ENCODE data around the gene RNLS.

Gene RNLS

DNA sequence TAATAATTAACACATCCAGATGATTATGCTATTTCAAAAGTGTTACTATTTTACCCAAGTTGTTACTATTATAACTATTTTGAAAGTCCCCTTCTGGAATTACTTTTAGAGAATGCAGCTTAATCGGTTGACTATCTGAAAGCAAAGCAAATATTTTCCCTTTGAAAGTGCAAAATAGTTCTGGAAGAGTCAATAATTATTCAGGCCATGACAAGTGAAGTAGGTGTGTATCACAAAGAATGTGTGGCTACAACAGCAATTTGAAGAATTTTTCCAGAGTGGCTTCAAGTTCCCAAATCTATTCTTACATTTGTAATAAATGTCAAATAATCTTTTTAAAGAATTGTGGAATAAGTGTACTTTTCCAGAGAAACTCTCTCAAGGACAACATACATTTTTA is 42.8 kb downstream of the RNLS start:
- no peak for DNase-seq (ENCODE audit: low spot score)
- H3K36me3 Mint-ChIP-seq (ENCODE audit: low read depth), result no peaks in the 10 kb centered on the region
- peaks cover 8% of the 10 kb centered on the region for H3K4me1 Mint-ChIP-seq (ENCODE audit: low read depth)
- no peaks in the 10 kb centered on the region for H3K9me3 Mint-ChIP-seq
- peaks cover 26% of the 10 kb centered on the region for H3K27me3 Mint-ChIP-seq (ENCODE audit: low read depth)
- no peak overlapping the region for H3K4me3 Mint-ChIP-seq
- H3K27ac Mint-ChIP-seq, result no peak overlapping the region

DNA sequence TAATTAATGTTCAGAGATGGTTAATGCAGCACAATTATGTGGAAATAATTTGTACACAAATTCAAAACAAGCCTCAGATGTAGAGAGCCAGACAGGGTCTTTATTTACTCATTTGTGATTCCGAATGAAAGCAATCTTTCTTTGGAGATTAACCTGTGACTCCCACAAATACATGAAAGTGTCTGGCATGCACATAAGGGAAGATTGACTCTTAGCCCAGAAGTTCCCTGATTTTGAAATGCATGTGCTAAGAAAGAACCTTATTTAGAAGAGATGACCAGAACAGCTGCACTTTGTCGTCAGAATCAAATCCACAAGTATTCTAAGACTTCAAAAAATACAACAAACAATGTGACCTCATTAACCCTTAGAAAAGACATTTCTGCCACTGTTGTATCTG is 45.1 kb downstream of the RNLS start:
- no peaks in the 10 kb centered on the region for H3K36me3 Mint-ChIP-seq (ENCODE audit: low read depth)
- DNase-seq (ENCODE audit: low spot score), result no peak
- no peaks in the 10 kb centered on the region for H3K9me3 Mint-ChIP-seq
- H3K4me3 Mint-ChIP-seq, result no peak overlapping the region
- H3K27me3 Mint-ChIP-seq (ENCODE audit: low read depth), result peaks cover 33% of the 10 kb centered on the region
- peaks cover 3% of the 10 kb centered on the region for H3K4me1 Mint-ChIP-seq (ENCODE audit: low read depth)
- no peak overlapping the region for H3K27ac Mint-ChIP-seq

DNA sequence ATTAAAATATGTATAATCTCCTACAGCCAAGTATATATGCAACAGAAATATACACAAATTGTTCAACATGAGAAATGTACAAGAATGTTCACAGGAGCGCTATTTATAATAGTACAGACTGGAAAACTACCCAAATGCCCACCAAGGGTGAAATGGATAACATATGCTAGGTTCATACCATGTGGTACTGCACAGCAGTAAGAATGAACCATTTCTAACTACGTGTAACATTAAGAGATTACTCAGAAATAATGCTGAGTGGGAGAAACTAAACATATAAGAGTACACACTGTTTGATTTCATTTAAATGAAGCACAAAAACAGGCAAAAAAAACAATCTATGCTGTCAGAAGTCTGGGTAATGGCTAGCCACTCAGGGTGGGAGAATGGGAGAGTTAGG is 45.8 kb downstream of the RNLS start:
- no peak for DNase-seq (ENCODE audit: low spot score)
- Mint-ChIP-seq H3K27ac (no peak overlapping the region), H3K4me3 (no peak overlapping the region), H3K4me1 (ENCODE audit: low read depth) (peaks cover 3% of the 10 kb centered on the region), H3K9me3 (no peaks in the 10 kb centered on the region), H3K27me3 (ENCODE audit: low read depth) (peaks cover 32% of the 10 kb centered on the region), H3K36me3 (ENCODE audit: low read depth) (no peaks in the 10 kb centered on the region)

DNA sequence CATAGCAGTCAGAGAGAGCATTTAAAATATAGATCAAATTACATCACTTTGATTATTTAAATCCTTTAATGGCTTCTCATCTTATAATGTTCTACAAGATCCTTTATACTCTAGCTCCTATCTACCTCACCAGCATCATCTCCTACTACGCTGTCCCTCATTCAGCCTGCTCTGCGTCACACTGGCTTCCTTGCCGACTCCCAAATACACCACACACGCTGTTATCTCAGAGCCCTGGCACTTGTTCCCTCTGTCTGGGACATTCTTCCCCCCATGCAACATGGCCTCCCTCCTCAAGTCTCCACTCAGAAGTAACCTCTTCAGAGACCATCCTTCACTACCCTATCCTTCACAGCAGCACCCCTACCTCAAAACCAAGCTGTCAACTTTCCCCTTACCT is 46.7 kb downstream of the RNLS start:
- Mint-ChIP-seq H3K9me3 (no peaks in the 10 kb centered on the region), H3K4me3 (no peak overlapping the region), H3K4me1 (ENCODE audit: low read depth) (peaks cover 3% of the 10 kb centered on the region), H3K27me3 (ENCODE audit: low read depth) (peaks cover 33% of the 10 kb centered on the region), H3K27ac (no peak overlapping the region), H3K36me3 (ENCODE audit: low read depth) (no peaks in the 10 kb centered on the region)
- DNase-seq (ENCODE audit: low spot score), result no peak

DNA sequence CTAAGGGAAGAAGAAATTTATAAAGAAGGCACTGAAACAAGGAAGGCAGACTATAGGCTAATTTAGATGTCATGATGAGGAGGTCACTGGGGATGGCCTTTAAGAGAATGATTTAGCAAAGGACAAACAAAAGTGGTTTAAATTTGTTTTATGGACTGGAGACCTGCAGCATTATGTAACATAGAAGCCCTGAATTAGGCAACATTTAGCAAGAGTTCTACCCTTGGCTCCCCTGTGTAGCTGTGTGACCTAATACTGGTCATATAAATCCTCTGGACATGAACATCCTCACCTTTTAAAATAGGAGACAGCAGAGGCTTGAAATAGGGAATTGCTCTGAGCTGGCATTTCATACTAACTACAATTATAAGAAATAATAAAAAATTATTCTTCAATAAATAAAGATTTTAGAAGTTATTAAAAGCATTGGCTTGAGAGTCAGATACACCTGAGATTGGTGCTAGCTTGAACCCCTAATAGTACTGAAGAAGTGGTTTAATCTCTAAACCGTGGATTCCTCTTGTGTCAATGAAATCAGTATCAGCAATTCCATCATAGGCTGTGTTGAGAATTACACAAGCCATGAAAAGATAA is 48.9 kb downstream of the RNLS start:
- H3K4me3 Mint-ChIP-seq, result no peak overlapping the region
- H3K9me3 Mint-ChIP-seq, result no peaks in the 10 kb centered on the region
- H3K27ac Mint-ChIP-seq, result no peak overlapping the region
- H3K27me3 Mint-ChIP-seq (ENCODE audit: low read depth), result peaks cover 38% of the 10 kb centered on the region
- H3K4me1 Mint-ChIP-seq (ENCODE audit: low read depth), result peaks cover 3% of the 10 kb centered on the region
- DNase-seq (ENCODE audit: low spot score), result no peak
- no peaks in the 10 kb centered on the region for H3K36me3 Mint-ChIP-seq (ENCODE audit: low read depth)

DNA sequence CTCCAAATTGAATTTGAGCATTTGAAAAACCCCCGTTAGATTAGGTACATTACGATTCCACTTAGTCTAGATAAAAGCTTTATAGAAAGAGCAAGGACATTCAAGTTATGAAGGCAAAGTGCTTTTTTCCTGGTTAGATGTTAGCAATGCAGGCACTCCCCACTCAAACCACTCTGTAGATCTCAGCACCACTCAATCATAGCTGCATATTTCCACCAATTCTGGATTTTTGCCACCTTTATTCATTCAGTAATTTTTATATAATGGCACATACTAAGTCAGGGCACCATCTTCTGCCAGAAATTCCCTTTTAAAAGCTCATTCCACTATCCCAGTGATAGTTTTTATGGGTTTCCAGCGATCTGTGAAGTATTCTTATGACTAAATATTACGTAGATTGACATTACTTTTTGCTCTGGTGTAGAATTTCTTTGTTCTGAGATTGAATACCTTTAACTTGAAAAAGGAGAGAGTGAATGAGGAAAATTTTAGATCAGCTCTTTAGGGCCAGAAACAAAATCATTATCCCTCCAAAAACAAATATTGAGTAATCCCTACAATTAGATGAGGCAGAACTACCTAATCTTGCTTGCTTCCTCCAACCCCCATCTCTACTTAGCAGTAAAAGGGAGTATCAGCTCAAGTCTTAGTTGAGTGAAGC is 51.6 kb downstream of the RNLS start:
- Mint-ChIP-seq H3K9me3 (no peaks in the 10 kb centered on the region), H3K4me3 (no peak overlapping the region), H3K4me1 (ENCODE audit: low read depth) (peaks cover 11% of the 10 kb centered on the region), H3K27ac (no peak overlapping the region), H3K27me3 (ENCODE audit: low read depth) (peaks cover 28% of the 10 kb centered on the region), H3K36me3 (ENCODE audit: low read depth) (no peaks in the 10 kb centered on the region)
- DNase-seq (ENCODE audit: low spot score), result no peak

DNA sequence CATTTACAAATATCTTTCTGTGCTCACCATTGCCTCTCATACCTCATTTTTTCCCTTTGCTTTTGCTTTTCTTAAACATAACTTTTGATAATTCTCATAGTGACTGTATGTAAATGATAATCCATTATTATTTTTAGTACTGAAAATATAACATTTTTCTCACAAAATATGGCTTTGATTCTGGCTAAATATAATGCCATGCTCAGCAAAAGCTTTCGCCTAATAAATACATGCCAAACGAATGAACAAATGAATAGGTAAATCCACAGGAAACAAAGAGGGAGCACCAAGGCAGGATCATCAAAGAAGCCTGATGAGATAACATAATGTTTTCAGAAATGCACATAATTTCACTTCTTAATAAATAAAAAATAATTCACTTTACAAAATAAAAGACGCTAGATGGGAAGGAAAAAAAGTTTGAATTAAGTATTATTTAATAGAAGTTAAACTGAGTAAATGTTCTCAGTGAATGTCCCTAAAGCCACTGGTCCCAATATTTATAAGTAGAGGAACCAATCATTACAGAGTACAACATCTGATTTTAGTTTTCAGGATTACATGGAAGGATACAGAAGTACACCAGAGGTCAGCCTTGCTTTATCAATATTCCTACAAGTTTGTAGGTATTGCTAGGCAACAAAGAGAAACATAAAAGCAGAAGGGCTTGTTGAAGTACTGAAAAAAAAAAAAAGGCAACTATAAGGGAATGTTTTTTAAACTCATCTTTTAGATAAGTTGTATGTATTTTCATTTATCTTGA is 52.3 kb downstream of the RNLS start:
- Mint-ChIP-seq H3K9me3 (no peaks in the 10 kb centered on the region), H3K4me1 (ENCODE audit: low read depth) (peaks cover 11% of the 10 kb centered on the region), H3K27ac (no peak overlapping the region), H3K4me3 (no peak overlapping the region), H3K27me3 (ENCODE audit: low read depth) (peaks cover 23% of the 10 kb centered on the region), H3K36me3 (ENCODE audit: low read depth) (no peaks in the 10 kb centered on the region)
- no peak for DNase-seq (ENCODE audit: low spot score)

DNA sequence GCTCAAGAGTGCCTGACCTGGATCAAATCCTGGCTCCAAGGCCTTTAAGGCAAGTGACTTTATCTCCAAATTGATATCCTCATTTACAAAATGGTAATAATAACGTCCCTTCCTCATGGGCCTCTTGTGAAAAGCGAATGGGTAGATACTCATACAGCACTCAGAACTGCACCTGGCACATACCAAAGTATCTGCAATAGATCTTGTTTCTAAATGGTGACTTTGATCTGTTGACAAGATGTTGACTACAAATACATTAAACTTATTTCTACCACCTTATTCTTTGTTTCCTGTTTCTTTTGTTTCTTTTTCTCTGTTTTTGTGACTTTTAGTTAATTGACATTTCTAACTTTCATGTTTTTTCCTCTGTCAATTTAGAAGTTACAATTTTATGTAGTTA is 53.0 kb downstream of the RNLS start:
- no peak overlapping the region for H3K4me3 Mint-ChIP-seq
- H3K27ac Mint-ChIP-seq, result no peak overlapping the region
- H3K9me3 Mint-ChIP-seq, result no peaks in the 10 kb centered on the region
- no peaks in the 10 kb centered on the region for H3K36me3 Mint-ChIP-seq (ENCODE audit: low read depth)
- H3K27me3 Mint-ChIP-seq (ENCODE audit: low read depth), result peaks cover 21% of the 10 kb centered on the region
- no peak for DNase-seq (ENCODE audit: low spot score)
- peaks cover 10% of the 10 kb centered on the region for H3K4me1 Mint-ChIP-seq (ENCODE audit: low read depth)

DNA sequence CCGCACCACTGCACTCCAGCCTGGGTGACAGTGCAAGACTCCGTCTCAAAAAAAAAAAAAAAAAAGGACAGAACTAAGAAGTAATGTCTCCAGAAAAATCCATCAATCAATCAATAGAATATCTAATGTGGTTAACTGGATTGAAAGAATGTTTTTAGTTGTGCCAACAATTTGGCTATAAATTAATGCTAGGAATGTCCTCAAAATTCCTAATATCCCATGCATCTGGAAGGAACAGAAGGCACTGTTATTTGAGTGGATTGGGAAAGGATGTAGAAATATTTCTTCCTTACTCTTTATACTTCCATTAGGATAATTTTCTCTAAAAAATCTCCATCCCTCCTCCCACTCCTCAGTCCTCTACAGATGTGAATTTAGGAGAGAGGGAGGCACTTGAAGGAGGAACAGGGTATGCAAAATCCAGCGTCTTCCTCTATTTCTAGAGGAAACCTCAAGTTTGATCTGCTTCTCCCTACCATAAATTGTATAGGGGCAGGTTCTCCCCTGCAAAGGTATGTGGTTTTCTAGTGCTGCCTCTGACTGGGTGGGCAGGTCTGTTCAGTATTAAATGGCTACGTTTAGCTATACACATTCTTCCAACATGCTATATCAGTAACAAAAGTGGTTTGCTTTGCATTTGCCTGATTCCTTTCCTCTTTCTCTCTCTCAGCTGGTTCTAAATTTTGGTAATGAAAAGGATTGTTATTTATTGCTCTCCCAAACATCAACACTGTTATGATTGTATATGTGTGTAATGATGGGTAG is 54.1 kb downstream of the RNLS start:
- Mint-ChIP-seq H3K36me3 (ENCODE audit: low read depth) (no peaks in the 10 kb centered on the region), H3K4me1 (ENCODE audit: low read depth) (peaks cover 8% of the 10 kb centered on the region), H3K27me3 (ENCODE audit: low read depth) (peaks cover 18% of the 10 kb centered on the region), H3K4me3 (no peak overlapping the region), H3K9me3 (no peaks in the 10 kb centered on the region), H3K27ac (no peak overlapping the region)
- no peak for DNase-seq (ENCODE audit: low spot score)

DNA sequence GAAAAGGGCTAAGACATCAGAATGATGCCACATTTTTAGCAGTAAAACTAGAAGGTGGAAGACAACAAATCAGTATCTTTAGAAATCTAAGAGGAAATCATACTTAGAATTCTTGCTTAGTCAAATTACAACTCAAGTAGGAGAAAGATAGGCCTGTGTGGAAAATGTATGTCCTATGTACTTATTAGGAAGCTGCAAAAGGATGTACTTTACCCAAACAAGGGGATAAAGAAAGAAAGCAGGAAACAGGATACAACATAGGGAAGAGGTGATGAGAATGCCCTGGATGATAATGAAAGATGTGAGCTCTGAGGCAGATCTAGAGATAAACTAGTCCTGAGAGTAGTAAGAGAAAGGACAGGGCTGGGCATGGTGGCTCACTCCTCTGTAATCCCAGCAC is 54.9 kb downstream of the RNLS start:
- no peak for DNase-seq (ENCODE audit: low spot score)
- no peak overlapping the region for H3K4me3 Mint-ChIP-seq
- peaks cover 8% of the 10 kb centered on the region for H3K4me1 Mint-ChIP-seq (ENCODE audit: low read depth)
- no peaks in the 10 kb centered on the region for H3K36me3 Mint-ChIP-seq (ENCODE audit: low read depth)
- no peak overlapping the region for H3K27ac Mint-ChIP-seq
- no peaks in the 10 kb centered on the region for H3K9me3 Mint-ChIP-seq
- H3K27me3 Mint-ChIP-seq (ENCODE audit: low read depth), result peaks cover 12% of the 10 kb centered on the region

DNA sequence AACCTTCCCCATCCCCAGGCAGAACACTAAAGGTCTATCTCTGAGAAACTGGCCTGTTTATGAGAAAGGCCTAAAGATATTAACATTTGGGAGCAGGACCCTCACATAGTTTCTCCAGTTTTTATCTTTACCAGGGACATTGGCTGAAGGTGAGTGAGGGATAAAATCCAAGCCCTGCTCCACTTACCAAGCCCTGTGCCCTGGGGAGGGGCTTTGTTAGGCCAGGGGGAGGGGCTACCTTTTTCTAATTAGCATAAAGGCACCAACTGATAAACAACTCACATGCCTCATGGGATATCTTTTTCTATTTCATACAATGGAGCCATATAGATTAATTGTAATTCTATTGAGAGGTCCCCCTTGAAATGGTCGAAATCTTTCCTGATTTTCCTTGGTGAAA is 55.9 kb downstream of the RNLS start:
- Mint-ChIP-seq H3K36me3 (ENCODE audit: low read depth) (no peaks in the 10 kb centered on the region), H3K27ac (no peak overlapping the region), H3K9me3 (no peaks in the 10 kb centered on the region), H3K4me1 (ENCODE audit: low read depth) (peaks cover 8% of the 10 kb centered on the region), H3K27me3 (ENCODE audit: low read depth) (peaks cover 11% of the 10 kb centered on the region), H3K4me3 (no peak overlapping the region)
- no peak for DNase-seq (ENCODE audit: low spot score)

DNA sequence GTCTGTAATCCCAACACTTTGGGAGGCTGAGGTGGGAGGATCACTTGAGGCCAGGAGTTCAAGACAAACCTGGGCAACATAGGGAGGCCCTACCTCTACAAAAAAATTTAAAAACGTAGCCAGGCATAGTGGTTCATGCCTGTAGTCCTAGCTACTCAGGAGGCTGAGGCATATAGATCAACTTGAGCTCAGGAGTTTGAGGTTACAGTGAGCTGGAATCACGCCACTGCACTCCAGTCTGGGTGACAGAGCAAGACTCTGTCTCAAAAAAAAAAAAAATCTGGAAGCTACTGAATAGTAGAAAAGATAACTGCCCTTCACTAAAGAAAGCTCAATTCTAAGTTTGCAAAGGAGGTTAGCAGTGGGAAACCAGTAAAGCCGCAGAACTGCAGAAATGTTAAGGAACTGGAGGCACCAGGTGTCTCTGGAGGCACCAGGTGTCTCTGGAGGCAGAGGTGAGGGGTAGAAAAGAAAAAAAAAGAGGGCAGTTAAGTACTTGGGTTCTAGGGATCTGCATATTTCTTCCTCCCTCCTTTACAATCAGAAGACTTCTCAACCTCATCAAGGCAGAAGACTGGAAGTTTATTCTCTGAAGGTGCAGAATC is 56.5 kb downstream of the RNLS start:
- no peak overlapping the region for H3K4me3 Mint-ChIP-seq
- H3K27me3 Mint-ChIP-seq (ENCODE audit: low read depth), result peaks cover 10% of the 10 kb centered on the region
- H3K9me3 Mint-ChIP-seq, result no peaks in the 10 kb centered on the region
- no peak for DNase-seq (ENCODE audit: low spot score)
- peaks cover 8% of the 10 kb centered on the region for H3K4me1 Mint-ChIP-seq (ENCODE audit: low read depth)
- no peak overlapping the region for H3K27ac Mint-ChIP-seq
- no peaks in the 10 kb centered on the region for H3K36me3 Mint-ChIP-seq (ENCODE audit: low read depth)

DNA sequence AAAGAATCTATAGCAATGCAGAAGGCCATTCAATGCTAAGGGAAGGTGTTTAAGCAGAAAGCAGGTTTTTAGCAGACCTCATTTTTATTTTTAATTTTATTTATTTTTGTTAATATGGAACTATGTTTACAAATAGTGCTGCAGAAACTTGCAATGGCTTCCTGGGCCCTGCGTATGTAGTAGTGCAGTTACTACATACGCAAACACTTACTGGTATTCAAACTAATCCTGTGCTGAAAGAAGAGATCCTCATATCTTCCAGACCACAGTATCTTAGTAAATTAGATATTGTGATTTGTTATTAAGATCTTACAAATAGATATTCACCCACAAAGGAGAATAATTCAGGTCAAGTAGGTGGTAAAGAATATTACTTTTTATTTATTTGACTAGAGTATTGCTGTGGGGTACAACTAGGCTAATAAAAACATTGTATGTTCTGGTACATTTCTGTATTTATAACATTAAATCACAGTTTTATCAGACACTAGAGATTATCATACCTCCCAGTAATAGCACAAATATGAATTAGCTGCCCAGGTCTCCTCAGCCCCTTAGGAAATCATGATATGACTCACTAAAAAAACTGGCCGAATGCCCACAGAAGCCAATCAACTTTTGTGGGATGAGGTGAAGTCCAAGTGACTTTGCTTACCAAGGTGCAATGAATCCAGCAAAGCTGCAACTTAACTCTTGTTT is 57.6 kb downstream of the RNLS start:
- Mint-ChIP-seq H3K27me3 (ENCODE audit: low read depth) (peaks cover 10% of the 10 kb centered on the region), H3K9me3 (no peaks in the 10 kb centered on the region), H3K36me3 (ENCODE audit: low read depth) (no peaks in the 10 kb centered on the region), H3K27ac (no peak overlapping the region), H3K4me1 (ENCODE audit: low read depth) (peaks cover 8% of the 10 kb centered on the region), H3K4me3 (no peak overlapping the region)
- no peak for DNase-seq (ENCODE audit: low spot score)
